ENCODE results near the gene CLCN7. TPM values are rescaled to one million over a fixed set of nuclear protein-coding genes. Genes with fewer than 3 reads are reported as not detected.

Gene CLCN7
- total and polyA plus RNA-seq, 2 of the 4 experiments (the other 2 are of a cell fraction), result 10.8 to 45.2 TPM

GRCh38 chr16:1448536-1449116 is 26.2 kb downstream of the CLCN7 start:
- Histone ChIP-seq H2BK120ac (ENCODE audit: low read depth, low read length) (no peak overlapping the region), H3K27me3 (ENCODE audit: control insufficient read depth, insufficient read depth, low read length) (no peaks in the 10 kb centered on the region), H3K56ac (ENCODE audit: extremely low read depth, insufficient read depth, low read length) (no peak overlapping the region), H3K27ac (ENCODE audit: insufficient read depth, low read length) (no peak overlapping the region), H2BK5ac (ENCODE audit: low read depth, low read length, poor library complexity, severe bottlenecking) (no peak overlapping the region), H3K9ac (ENCODE audit: low read depth, low read length) (no peak overlapping the region), H3K4me3 (ENCODE audit: insufficient read depth, low read depth, low read length) (no peak overlapping the region), H3K9me3 (ENCODE audit: control insufficient read depth, insufficient read depth, low read length) (no peaks in the 10 kb centered on the region), H2BK20ac (ENCODE audit: low read depth, low read length) (no peak overlapping the region), H4K5ac (ENCODE audit: low read depth, low read length) (no peak overlapping the region), H3K4ac (ENCODE audit: low read depth, low read length) (no peak overlapping the region), H2BK15ac (ENCODE audit: low read depth, low read length) (no peak overlapping the region), H3K23ac (ENCODE audit: low read depth, low read length) (no peak overlapping the region), H3K36me3 (ENCODE audit: control insufficient read depth, insufficient read depth, low read length) (peaks cover 39% of the 10 kb centered on the region), H2AK5ac (ENCODE audit: low read depth, low read length) (no peak overlapping the region), H2AFZ (replicated peaks; ENCODE audit: low read length, poor library complexity) (peak overlapping the region; percentile 11), H3K4me1 (ENCODE audit: control insufficient read depth, insufficient read depth, low read length) (no peaks in the 10 kb centered on the region), H3K4me2 (ENCODE audit: low read depth, low read length) (no peak overlapping the region), H4K91ac (ENCODE audit: insufficient read depth, low read depth, low read length) (no peak overlapping the region), H4K20me1 (ENCODE audit: insufficient read depth, low read length) (no peaks in the 10 kb centered on the region), H4K8ac (ENCODE audit: low read depth in 2 of 2, low read length in 2 of 2) (no peak overlapping the region), H3K18ac (ENCODE audit: low read depth, low read length) (no peak overlapping the region), H3K9me1 (ENCODE audit: insufficient read depth, low read length) (no peaks in the 10 kb centered on the region), H2AK9ac (replicated peaks; ENCODE audit: low read depth, low read length, poor library complexity) (peak overlapping the region; percentile 76), H3K14ac (replicated peaks; ENCODE audit: low read depth, low read length) (no peak overlapping the region), H3K79me1 (ENCODE audit: low read depth in 1 of 2, low read length in 2 of 2) (no peaks in the 10 kb centered on the region)
- no TSS peak for BruUV-seq (replicated peaks)
- in situ Hi-C loops (cut with MboI; ENCODE audit: low sequenced_read_pairs), result no loop called here
- intact Hi-C loops (cut with micrococcal nuclease), result no loop called here
- dilution Hi-C loops (cut with HindIII; ENCODE audit: low sequenced_read_pairs, unreplicated experiment), result no loop called here
- WGBS, 2 experiments (ENCODE audit: extremely low coverage in 2 of 2, insufficient read length in 1 of 2), result 100% methylated on average over 8 of the region's 30 CpGs; no CpG with 5 or more reads in 1 of the 2 experiments
- ChIA-PET CTCF (no interaction called here), POLR2A (ENCODE audit: unreplicated experiment) (interaction anchor here (1.1 kb wide), 1 partner anchor 28 kb away, joined by 3 read pairs; the partner anchor contains the start of gene UQCC4)
- DNase-seq, result no peak
- TF ChIP-seq CTCF (conservative IDR thresholded peaks at IDR 0.05; ENCODE audit: low read depth, low read length) (no peak), MAZ (IDR thresholded peaks at IDR 0.05; ENCODE audit: borderline replicate concordance, low read depth, low read length) (no peak), CHD1 (IDR thresholded peaks at IDR 0.05; ENCODE audit: low read depth, low read length) (no peak), NFE2L2 (IDR thresholded peaks at IDR 0.05; ENCODE audit: low read depth, low read length) (no peak), FOS (IDR thresholded peaks at IDR 0.05; ENCODE audit: low read depth, low read length) (no peak), RAD21 (IDR thresholded peaks at IDR 0.05; ENCODE audit: low read length) (no peak), MXI1 (IDR thresholded peaks at IDR 0.05; ENCODE audit: borderline replicate concordance, low read depth, low read length) (no peak), USF2 (IDR thresholded peaks at IDR 0.05; ENCODE audit: low read depth, low read length) (no peak), ELK1 (IDR thresholded peaks at IDR 0.05; ENCODE audit: borderline replicate concordance, low read depth, low read length) (no peak), POLR2A (IDR thresholded peaks at IDR 0.05; ENCODE audit: low read depth, low read length) (no peak), MAFK (IDR thresholded peaks at IDR 0.05; ENCODE audit: low read depth, low read length) (no peak), RCOR1 (IDR thresholded peaks at IDR 0.05; ENCODE audit: insufficient replicate concordance, low read length) (no peak), RFX5 (IDR thresholded peaks at IDR 0.05; ENCODE audit: low read depth, low read length) (no peak), BHLHE40 (IDR thresholded peaks at IDR 0.05; ENCODE audit: low read depth, low read length) (no peak), CEBPB (IDR thresholded peaks at IDR 0.05; ENCODE audit: low read depth, low read length) (no peak), SMC3 (IDR thresholded peaks at IDR 0.05; ENCODE audit: low read depth, low read length) (no peak)
- ATAC-seq (ENCODE audit: low read depth), result no peak

Data from IMR-90 (cell line).